ENCODE results near the gene ABCA13. TPM values are rescaled to one million over a fixed set of nuclear protein-coding genes. Genes with fewer than 3 reads are reported as not detected.

The ABCA13 gene
- total RNA-seq, 4 donors from 2014 or later: under 0.01 to 0.26 (median 0.06) TPM; not detected in 1

DNA sequence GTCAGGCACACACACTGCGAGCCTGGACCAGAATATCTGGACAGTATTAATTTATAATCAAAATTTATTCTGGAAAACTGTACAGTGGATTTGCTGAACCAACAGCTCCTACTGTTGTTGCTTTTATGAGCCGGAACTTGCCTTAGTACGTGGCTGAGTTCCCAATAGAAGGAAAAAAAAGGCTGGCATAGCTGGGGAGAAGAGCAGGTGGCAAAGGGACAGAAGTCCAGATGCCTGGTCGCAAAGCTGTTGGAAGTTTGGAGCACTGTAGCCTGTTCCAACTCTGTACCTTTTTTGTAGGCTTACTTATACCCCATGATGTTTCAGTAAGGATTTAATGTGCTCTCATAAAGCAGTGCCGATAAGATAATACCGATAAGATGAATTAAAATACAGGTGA lies 333.8 kb downstream of the ABCA13 start:
- TF ChIP-seq POLR2A (IDR thresholded peaks at IDR 0.05; ENCODE audit: low read depth): no peak
- no peak for TF ChIP-seq POLR2AphosphoS5 (IDR thresholded peaks at IDR 0.05)
- no peaks in the 10 kb centered on the region for H3K36me3 ChIP-seq
- 93% methylated on average over 6 of the region's 6 CpGs for WGBS
- H3K9me3 ChIP-seq: no peaks in the 10 kb centered on the region
- peaks cover 0 to 3% (median 0%) of the 10 kb centered on the region in 4 donors for H3K27me3 ChIP-seq
- H3K4me1 ChIP-seq: no peaks in the 10 kb centered on the region
- DNase-seq (ENCODE audit: extremely low spot score): no peak
- no peak overlapping the region for H3K4me3 ChIP-seq
- intact Hi-C loops (cut with DNase I): no loop called here
- no peak overlapping the region for H3K27ac ChIP-seq (replicated peaks in 1 of 4)

GRCh38 chr7:48505466-48505865 lies 334.2 kb downstream of the ABCA13 start:
- WGBS: 86% methylated on average over 4 of the region's 4 CpGs
- intact Hi-C loops (cut with DNase I): no loop called here

DNA sequence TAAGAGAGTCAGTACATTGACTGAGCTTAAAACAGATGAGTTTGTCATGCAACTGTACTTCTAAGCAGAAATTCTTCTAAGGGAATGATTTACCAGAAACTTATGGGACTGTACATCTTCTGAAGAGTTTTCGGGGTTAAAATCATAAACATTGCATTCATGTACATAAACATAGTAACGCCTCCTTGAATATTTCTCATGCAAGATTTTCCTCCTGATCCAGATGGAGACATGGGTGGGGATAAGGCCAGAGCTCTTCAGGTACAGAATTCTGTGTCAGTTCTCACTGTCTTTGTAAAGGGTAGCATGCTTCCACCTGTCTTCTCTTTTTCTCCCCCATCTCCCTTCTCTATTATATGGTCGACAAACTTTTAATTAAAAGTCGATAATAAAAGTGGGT lies 335.3 kb downstream of the ABCA13 start:
- TF ChIP-seq EP300 (IDR thresholded peaks at IDR 0.05) (no peak), POLR2A (IDR thresholded peaks at IDR 0.05; ENCODE audit: low read depth) (no peak), CTCF (IDR thresholded peaks at IDR 0.05) (no peak), POLR2AphosphoS5 (IDR thresholded peaks at IDR 0.05) (no peak)
- intact Hi-C loops (cut with DNase I): no loop called here
- Histone ChIP-seq H3K4me3 (no peak overlapping the region), H3K9me3 (no peaks in the 10 kb centered on the region), H3K36me3 (no peaks in the 10 kb centered on the region), H3K27ac (replicated peaks in 1 of 4) (no peak overlapping the region), H3K4me1 (peaks cover 0 to 5% (median 0%) of the 10 kb centered on the region in 4 donors), H3K27me3 (peaks cover 0 to 3% (median 0%) of the 10 kb centered on the region in 4 donors)
- WGBS: 85% methylated on average over 4 of the region's 4 CpGs
- no peak for DNase-seq (ENCODE audit: extremely low spot score)

More at GRCh38 chr7:48505466-48505865, 334.2 kb downstream of the ABCA13 start:
- Histone ChIP-seq H3K4me3 (no peak overlapping the region), H3K27me3 (peaks cover 0 to 3% (median 0%) of the 10 kb centered on the region in 4 donors), H3K27ac (replicated peaks in 1 of 4) (no peak overlapping the region), H3K9me3 (no peaks in the 10 kb centered on the region), H3K36me3 (no peaks in the 10 kb centered on the region), H3K4me1 (no peaks in the 10 kb centered on the region)
- TF ChIP-seq POLR2AphosphoS5 (IDR thresholded peaks at IDR 0.05) (no peak), CTCF (IDR thresholded peaks at IDR 0.05) (no peak), POLR2A (IDR thresholded peaks at IDR 0.05; ENCODE audit: low read depth) (no peak), EP300 (IDR thresholded peaks at IDR 0.05) (no peak)
- no peak for DNase-seq (ENCODE audit: extremely low spot score)

GRCh38 chr7:48511080-48511479 lies 339.8 kb downstream of the ABCA13 start:
- Histone ChIP-seq H3K9me3 (no peaks in the 10 kb centered on the region), H3K4me1 (peaks cover 0 to 5% (median 0%) of the 10 kb centered on the region in 4 donors), H3K4me3 (no peak overlapping the region), H3K27ac (replicated peaks in 1 of 4) (no peak overlapping the region), H3K27me3 (peaks cover 0 to 3% (median 0%) of the 10 kb centered on the region in 4 donors), H3K36me3 (no peaks in the 10 kb centered on the region)
- WGBS: 12% methylated on average over 12 of the region's 12 CpGs
- DNase-seq (ENCODE audit: extremely low spot score): no peak
- intact Hi-C loops (cut with DNase I): no loop called here
- no peak for TF ChIP-seq POLR2A (IDR thresholded peaks at IDR 0.05; ENCODE audit: low read depth)
- no peak for TF ChIP-seq CTCF (IDR thresholded peaks at IDR 0.05)
- TF ChIP-seq POLR2AphosphoS5 (IDR thresholded peaks at IDR 0.05): no peak
- TF ChIP-seq EP300 (IDR thresholded peaks at IDR 0.05): no peak

- peaks cover 0 to 5% (median 0%) of the 10 kb centered on the region in 4 donors for H3K4me1 ChIP-seq
- no peaks in the 10 kb centered on the region for H3K9me3 ChIP-seq
- no peak for TF ChIP-seq POLR2A (IDR thresholded peaks at IDR 0.05; ENCODE audit: low read depth)
- no peak for TF ChIP-seq CTCF (IDR thresholded peaks at IDR 0.05)
- no peak for TF ChIP-seq EP300 (IDR thresholded peaks at IDR 0.05)
- TF ChIP-seq POLR2AphosphoS5 (IDR thresholded peaks at IDR 0.05): no peak
- DNase-seq (ENCODE audit: extremely low spot score): no peak
- no peak overlapping the region for H3K27ac ChIP-seq (replicated peaks in 1 of 4)
- H3K4me3 ChIP-seq: no peak overlapping the region
- WGBS: 71% methylated on average over 6 of the region's 6 CpGs
- no peaks in the 10 kb centered on the region for H3K36me3 ChIP-seq
- H3K27me3 ChIP-seq: peaks cover 0 to 3% (median 0%) of the 10 kb centered on the region in 4 donors
- intact Hi-C loops (cut with DNase I): no loop called here
Measured at GRCh38 chr7:48512892-48513291, 341.6 kb downstream of the ABCA13 start.

Data from esophagus muscularis mucosa (tissue), 4 donors.